Measurements from ENCODE around the gene UROC1. TPM values are rescaled to one million over a fixed set of nuclear protein-coding genes. Genes with fewer than 3 reads are reported as not detected.

Gene UROC1
- total RNA-seq, 1 experiment from 2014 or later: not detected

DNA sequence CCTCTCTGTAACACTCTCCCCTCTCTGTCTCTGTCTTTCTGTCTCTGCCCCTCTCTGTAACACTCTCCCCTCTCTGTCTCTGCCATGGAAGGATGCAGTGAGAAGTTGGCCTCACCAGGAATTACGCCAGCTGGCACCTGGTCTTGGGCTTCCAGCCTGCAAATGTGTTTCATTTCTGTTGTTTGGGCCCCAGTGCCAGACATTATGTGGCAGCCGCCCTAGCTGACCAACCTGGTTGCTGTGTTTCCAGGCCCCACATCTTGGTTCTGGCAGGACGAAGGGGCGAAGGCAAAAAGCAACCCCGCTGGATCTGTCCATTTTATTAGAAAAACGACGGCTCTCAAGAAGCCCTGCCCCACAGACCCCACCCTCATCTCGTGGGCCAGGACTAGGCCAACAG, 36.7 kb downstream of the UROC1 start:
- DNase-seq (ENCODE audit: low read depth): no peak

DNA sequence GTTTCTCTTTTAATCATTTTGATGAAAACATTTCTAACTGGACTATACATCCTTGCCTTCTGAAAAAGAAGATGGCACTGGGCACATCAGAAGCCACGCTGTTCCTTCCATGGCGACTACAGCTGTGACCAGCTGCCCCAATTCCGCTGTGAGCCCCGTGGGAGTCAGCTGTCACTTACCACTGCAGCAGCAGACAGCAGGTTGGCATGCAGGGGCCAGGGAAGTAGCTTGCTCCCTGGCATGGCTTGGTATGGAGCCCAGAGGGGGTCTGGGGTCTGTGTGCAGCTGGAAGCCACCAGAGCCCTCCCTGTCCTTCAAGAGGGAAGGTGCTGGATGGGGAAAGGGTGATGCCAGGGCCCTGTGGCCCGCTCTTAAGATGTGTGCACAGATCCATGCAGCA, 37.4 kb downstream of the UROC1 start:
- no peak for DNase-seq (ENCODE audit: low read depth)

DNA sequence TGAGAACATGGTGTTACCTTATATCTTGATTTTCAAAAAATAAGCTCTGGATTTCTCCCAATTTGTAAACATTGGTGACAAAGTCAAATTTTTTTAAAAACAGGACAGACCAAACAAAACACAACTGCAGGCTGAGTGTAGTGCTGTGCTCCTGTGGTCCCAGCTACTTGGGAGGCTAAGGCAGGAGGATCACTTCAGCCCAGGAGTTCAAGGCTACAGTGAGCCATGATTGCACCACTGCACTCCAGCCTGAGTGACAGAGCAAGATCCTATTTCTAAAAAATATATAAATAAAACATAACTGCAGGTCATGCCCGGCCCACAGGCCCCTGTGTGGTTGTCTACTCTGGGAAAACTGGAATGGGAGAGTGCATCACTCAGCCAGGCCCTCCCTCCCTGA, 37.9 kb downstream of the UROC1 start:
- no peak for DNase-seq (ENCODE audit: low read depth)

DNA sequence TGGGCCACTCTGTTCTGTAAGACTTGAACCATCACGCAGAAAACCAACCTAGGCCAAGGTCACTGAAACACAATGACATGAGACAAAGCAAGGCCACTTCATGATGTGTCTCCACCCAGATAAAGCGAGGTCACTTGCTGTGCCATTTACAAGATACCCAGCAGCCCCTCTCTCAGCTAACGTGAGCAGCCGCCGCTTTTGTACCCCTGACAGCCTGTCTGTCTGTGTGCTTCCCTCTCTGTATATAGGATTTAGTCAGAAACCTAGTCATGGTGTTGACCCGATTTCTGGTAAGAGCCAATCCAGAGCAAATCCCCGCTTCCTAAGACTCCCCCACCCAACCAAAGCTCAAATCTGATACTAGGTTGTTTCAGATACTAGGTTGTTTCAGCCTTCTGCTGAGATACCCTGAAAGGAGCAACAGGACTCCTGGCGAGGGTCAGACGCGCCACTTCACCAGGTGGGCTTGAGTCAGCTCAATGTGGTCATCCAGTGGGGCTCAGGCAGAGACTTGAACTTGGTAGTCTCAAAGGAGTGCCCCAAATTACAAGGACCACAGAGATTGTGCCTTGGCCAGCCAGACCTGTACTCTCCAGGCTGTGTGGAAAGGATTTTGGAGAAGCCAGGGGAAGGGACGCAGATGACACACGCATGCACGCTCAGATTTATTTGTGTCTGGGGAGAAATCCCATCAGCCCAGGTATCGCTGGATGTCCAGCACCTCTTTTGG, 38.8 kb downstream of the UROC1 start:
- DNase-seq (ENCODE audit: low read depth): no peak

DNA sequence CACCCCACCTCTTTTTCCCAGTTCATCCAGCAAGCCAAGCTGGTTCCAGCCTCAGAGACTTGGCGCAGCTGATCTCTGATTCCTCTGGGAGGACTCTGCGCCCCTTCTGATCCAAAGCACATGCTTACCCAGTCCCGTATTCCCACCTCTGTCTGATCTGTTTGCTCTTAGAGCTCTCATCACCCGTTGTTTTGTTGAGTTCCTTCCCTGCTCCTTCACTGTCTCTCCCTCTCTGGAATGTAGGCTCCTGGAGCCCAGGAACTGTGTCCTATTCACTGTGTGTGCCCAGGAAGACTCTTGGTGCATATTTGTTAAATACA, 40.6 kb downstream of the UROC1 start:
- no peak for DNase-seq (ENCODE audit: low read depth)

DNA sequence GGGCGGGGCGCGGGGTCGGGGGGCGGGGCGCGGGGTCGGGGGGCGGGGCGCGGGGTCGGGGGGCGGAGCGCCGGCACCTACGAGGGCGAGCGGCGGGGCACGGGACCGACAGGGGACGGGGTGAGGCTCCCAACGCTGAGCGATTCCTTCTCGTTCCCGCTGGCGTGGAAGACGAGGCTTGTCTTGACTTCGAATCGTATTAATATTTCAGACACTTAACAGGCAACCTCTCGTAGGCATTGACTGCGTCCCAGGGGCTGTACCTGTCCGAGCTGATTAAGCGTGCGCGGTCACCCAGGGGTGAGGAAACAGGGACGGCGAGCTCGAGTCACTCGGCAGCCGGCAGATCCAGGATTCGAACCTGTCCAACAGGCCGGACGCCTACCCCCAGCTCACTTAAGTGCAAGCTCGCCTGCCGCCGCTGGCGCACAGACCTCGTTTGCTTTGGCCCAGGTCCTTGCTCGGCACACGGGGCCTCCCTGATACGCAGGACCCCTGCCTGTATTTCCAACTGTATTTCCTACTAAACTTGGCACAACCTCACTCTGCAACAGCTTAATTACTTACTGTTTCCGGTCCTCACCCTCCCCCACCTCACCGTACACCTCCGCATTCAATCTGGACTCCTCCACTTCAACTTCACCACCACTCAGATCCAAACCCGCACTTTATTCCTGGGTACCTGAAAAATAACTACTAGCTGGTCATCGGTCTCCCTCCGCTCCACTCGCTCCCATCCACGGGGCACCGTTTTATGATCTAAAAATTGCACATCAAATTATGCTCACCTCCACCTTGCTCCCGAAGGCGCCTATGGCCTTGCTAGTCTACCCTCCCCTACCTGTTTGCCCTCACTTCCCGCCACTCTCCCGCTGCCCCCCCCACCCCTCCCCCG, 41.2 kb downstream of the UROC1 start:
- DNase-seq (ENCODE audit: low read depth): no peak

DNA sequence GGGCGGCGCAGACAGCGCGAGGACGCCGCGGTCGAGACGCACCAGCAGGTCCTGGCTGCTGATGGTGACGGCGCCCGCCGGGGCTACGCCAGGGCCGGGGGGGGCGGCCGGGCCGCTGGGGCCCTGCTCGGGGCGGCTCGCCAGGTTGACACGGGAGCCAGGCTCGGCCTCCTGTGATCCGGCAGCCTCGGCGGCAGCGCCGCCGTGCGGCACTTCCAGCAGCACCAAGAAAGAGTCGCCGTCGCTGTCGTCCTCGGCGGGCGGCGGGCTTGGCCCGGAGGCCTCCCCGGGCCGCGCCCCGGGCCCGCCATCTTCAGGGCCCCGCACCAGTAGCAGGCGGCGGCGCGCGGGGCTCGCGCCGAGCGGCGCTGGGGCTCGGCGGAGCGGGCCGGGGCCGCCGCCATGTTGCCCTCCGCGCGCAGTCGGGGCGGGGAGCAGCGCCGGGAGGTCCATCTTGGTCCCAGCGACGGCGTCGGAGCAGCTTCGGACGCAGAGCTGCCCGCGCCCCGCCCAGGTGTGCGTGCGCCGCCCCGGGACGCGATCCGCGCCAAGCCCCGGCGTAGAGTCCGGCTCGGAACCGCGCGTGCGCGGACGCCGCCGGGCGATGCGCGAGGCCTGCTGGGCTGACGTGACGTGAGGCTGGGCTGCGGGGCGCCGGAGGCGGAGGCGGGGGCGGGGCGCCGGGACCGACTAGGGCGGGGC, 42.0 kb downstream of the UROC1 start, which contains the start of gene ZXDC:
ZXDC (minus strand) TSS at position 479 of the 702 bp plus-strand sequence; CDS start at position 453, 26 bp downstream.
- peak; percentile 91 for DNase-seq (ENCODE audit: low read depth)

DNA sequence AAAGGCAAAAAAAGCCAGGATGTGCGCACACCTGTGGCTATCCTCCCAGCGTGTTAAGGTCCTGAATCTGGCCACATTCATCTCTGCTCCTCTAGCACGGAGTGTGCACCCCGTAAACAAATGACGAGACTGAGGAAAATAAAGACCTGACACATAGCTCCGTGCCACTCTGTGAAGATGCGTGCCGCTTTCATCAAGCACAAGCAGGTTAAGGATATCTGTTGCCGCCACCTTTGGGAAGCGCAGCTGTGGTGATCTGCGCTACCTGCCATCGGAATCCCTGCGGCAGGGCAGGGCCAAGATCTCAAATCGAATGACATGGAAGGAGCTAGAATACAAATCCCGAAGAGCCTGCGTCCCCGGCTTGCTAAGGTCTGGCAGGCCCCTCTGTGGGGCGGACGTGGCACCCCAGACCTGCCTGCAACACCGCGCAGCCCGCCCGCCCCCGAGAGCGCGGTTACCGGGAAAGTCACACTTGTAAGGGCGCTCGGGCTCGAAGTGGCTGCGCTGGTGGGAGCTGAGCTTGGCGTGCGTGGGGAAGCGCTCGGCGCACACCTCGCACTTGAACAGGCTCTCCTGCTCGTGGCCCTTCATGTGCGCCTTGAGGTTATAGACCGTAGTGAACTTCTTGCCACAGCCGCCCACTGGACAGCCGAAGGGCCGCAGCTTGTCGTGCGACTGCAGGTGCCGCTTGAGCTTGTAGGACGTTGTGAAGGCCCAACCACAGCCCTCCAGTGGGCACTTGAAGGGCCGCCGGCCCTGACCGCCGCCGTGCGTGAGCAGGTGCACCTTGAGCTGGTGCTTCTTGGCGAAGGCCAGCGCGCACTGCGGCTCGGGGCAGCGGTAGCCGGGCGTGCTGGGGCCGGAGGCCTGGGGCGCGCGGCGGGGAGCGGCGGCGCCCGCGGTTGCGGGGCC, 42.8 kb downstream of the UROC1 start:
- DNase-seq (ENCODE audit: low read depth): peak; percentile 30

DNA sequence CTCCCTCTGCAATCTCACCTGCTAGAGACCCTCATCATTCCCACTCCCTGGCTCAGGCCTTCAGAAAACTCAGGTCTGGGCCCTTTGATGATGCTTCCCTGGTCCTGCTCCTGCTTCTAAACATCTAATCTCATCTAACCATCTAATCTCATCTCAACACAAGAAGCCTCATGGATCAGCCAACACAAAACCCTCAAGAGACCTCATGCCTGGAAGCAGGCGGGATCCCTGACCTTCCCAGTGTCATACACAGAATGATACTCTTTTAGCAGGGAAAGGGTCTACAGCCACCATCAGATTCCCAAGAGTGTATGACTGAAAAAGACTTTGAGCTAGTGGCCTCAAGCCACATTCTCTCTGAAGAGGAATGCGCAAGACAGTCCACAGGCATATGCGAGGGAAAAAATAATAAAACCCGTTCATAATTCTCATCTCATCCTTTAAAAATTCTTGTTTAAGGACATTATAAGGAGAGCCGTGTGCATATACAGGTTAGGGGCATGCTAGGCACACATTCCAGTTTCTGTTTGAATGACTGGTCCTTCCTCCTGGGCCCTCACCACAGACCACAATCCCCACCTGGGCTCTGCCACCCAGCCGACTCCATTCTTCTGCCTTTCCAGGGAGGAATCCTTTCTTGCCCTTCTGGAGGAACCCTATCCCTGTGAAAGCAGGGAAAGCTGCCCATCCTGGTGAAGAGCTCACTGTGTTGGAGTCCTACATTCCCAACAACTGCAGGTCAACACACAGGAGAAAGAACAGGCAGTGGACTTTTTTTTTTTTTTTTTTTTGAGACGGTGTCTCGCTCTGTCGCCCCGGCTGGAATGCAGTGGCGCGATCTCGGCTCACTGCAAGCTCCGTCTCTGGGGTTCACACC, 44.0 kb downstream of the UROC1 start:
- no peak for DNase-seq (ENCODE audit: low read depth)

DNA sequence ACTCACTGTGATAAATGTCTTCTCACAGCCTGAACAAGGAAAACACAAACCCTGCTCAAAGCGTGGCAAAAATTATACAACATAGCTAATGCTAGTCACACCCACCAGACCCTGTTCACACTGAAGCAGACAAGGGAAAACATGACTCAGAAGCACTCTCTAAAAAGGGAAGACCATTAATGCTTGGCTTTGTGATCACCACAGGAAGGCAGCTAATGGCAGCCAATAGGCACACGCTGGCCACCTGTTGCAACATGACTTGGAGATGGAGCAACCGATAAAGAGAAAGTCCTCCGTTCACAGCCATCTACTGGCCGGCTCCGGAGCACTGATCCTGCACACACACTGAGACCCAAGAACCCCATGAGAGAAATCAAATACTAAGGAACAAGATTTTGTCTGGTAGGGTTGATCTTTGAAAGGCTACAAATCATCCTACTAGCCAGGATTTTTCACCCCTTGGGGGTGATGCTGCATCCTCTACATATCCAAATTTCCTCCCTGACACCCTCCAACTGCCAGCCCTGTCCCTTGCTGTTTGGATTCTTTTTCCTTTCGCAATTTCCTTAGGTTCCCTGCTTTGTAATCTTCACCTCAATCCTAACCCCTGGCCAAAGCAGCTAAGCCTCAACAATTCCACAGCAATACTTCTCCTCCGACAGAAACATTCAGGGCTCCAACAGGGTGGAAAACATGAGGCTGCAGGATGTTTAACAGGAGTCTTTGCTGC, 45.1 kb downstream of the UROC1 start:
- DNase-seq (ENCODE audit: low read depth): peak; percentile 92

DNA sequence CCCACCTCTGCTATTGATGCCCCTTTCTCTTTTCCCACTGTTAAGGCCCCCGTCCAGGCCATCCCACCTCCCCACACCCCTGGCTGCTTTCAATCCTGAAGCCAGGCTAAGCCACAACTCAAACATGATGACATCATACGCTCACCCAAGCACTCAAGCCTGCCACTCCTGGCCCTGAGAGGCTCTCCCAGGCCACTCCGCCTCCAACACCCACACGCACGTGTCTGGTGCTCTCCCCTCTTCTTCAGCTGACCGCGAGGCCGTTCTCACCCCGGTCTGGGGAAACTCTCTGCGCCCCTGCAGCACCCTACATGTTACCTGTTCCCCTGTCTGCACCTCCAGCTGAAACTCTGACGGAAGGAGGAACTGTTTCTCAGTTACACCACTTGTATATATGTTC, 48.1 kb downstream of the UROC1 start:
- no peak for DNase-seq (ENCODE audit: low read depth)

DNA sequence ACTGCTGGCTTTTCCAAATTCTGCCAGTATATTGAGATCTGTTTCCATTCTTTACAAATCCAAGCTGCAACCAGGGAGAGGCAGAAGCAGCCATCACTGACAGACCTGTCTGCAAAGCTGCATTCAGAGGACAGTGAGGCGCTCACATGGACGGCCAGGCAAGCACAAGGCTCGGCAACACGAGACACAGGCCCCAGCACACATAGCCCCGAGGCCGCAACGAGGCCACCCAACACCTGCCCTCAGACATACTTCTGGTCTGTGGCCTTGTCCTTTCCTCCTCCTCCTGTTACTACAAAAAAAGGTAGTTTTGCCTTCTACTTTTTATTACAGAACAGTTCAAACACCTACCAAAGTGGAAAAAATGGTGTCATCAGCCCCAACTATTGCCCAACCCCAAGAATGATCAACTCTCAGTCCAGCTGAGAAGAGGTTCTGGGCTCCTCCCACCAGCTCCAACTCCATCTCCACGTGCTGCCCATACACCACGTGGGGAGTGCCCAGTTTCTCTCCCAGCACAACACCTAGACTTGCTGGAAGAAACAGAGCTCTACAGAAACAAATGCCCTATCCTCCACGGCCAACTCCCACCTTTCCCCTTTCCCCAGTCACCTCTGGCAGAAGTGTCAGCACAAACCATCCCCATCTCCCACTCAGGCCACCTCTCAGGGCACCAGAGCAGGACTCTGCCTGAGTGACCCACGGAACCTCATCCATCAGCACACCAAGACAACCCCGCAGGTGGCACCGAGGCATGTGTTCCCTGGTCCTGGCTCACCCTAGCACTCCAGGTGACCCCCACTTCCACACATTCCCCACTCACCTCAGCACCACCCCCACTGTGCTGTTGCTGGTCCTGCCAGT, 49.3 kb downstream of the UROC1 start:
- no peak for DNase-seq (ENCODE audit: low read depth)

DNA sequence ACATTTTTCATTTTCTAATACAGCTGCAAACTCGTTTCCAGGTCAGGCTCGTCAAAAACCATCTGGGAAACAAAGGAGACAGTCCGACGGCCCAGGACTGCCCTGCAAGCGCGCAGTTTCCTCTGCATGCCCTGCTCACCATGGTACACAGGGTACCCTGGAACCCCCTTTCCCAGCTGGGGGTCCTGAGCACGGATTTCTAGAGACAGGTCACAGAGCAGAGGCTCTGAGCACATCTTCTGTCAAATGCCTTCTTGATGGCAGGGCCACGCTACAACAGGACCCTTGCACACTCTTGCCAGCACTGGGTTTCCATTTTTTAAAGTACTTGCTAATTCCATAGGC, 50.0 kb downstream of the UROC1 start:
- no peak for DNase-seq (ENCODE audit: low read depth)

DNA sequence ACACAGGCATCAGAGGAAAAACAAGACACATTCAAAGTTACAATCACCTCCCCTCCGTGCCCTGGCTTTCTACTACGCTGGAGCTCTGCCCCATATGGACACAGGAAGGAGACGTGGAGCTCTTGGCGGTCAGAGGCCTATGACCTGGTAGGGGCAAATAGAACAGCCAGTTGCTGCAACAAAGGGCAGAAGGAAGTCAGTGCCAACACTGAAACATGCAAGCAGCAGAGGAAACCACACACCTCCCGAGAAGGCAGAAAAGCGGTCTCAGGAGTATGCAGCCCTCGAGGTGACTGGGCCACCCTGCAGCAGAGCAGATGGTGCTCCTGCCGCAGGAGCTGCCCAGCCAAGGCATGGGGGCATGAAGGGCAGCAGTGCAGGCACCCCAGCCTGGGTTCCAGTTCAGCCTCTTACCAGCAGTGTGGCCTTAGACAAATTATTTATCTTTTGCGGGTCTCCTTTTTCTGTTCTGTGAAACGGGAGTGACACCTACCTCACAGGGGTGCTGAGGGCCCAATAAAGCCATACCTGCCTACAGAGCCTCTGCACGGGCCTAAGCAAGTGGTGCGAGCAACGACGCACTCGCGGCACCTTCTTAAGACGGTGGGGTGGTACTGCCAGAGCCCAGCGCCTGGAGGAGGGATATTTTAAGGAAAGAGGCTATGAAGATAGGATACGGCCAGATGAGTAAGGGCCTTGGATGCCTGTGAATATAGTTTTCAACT, 50.5 kb downstream of the UROC1 start:
- DNase-seq (ENCODE audit: low read depth): no peak

DNA sequence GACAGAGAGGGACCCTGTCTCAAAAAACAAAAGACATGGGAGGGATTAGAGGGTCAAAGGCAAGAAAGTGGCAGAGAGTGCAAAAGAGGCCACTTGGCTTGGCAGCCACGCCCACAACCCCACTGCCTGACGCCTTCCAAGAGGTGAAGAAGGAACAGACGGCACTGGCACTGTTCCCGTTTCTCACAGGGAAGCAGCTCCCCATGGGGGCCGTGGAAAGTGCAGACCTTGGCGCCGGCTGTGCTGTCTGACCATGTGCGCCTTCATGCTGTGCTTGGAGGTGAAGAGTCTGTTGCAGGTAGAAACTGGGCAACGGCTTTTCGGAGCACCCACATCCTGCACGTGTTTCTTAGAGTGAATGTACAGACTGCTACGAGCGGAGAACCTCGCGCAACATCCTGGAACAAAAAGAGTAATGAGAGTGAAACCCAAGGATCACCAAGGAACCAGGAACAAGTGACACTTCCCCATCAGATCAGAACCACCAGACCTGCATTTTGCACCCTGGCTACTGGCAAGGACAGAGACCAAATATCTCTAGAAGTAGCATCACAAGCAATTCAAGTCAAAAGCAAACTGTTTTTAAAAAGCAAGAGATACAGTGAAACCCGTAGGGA, 51.5 kb downstream of the UROC1 start:
- DNase-seq (ENCODE audit: low read depth): no peak

DNA sequence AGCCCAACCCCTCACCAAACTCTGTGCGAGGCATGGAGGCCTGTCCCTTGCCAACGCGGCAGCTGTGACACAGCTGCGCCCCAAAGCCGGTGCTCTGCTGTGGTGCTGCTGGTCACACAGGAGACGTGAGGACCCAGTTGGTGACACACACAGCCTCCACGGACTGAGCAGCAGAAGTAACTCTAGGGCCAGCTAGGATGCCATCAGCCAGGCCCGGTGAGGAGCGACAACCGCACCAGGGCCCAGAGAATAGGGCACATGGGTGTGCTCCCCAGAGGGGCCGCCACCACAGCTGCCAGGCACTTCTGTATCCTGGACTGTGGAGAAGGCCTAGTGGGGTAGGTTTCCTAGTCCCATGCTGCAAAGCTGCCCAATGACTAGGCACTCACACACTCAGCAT, 52.6 kb downstream of the UROC1 start:
- no peak for DNase-seq (ENCODE audit: low read depth)

DNA sequence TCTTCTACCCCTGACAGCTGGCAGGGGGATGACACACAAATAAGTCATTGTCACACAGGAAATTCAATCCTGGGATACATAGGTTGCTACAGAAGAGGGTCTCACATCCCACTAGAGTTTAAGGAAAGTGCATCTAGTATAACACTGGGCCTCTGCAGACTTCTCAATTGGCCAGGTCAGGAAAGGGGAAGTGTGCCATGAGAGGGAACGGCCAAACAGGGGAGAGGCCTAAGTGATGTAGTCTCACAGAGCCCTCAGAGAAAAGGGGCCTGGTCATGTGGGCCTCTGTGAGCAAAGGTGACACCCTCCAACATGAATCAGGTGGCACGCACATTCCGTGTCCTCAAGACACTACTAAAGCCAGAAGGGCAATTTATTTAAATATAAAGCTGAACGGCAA, 53.1 kb downstream of the UROC1 start:
- DNase-seq (ENCODE audit: low read depth): no peak

DNA sequence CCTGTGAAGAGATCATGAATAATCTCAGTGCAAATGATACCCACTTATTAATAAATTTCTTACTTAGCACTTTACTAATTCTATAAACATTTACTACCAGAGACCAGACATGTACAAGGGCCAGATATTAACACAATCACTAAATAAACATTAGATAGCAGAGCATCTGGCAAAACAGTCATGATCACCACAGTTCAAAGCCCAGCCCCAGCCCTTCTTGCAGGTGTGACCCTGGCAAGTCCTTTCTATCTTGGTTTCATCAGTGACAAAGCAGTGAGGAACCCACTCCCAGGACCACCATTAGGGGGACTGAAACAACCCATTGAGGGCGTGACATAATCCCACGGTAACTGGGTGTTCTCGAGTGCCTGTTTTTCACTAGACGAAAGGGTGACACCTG, 53.5 kb downstream of the UROC1 start:
- DNase-seq (ENCODE audit: low read depth): no peak
